Smooth muscle cell (in vitro differentiated cells): ENCODE data around the gene DPYSL3. TPM values are rescaled to one million over a fixed set of nuclear protein-coding genes. Genes with fewer than 3 reads are reported as not detected.
"Not testable (repeated sequence)": the region's sequence is repeated elsewhere in the genome, so short reads cannot be mapped to it uniquely, and the experiment has no call there.

Experiments
- DNase-seq: peaks from one replicate; lab custom pipeline; 2025; ENCODE audit not compliant: unreplicated experiment; lab: John Stamatoyannopoulos, UW
- H2AFZ ChIP-seq: fragments of 200-600 bp; sonication (generic); 2 replicates; pipeline ENCODE4 v1.6.0; 2016; ENCODE audit warnings: antibody characterized with exemption, low read depth, mild to moderate bottlenecking
- H3F3A ChIP-seq: fragments of 200-600 bp; sonication (generic); 2 replicates; pipeline ENCODE4 v1.6.0; 2017; ENCODE audit warnings: antibody characterized with exemption, low read depth
- H3K27ac ChIP-seq: fragments of 200-600 bp; sonication (generic); 2 replicates; pipeline ENCODE4 v1.5.1; 2016; ENCODE audit warnings: low read depth, mild to moderate bottlenecking
- H3K27me3 ChIP-seq: fragments of 200-600 bp; sonication (generic); 2 replicates; pipeline ENCODE4 v1.6.1; 2016; ENCODE audit warnings: low read depth, mild to moderate bottlenecking
- H3K36me3 ChIP-seq: fragments of 200-600 bp; sonication (generic); 2 replicates; pipeline ENCODE4 v1.5.1; 2016; ENCODE audit warnings: low read depth
- H3K4me1 ChIP-seq: fragments of 200-600 bp; sonication (generic); 2 replicates; pipeline ENCODE4 v1.5.1; 2016; ENCODE audit warnings: low read depth
- H3K4me2 ChIP-seq: fragments of 200-600 bp; sonication (generic); 2 replicates; pipeline ENCODE4 v1.6.0; 2016; ENCODE audit warnings: mild to moderate bottlenecking
- H3K4me3 ChIP-seq: fragments of 200-600 bp; sonication (generic); 2 replicates; pipeline ENCODE4 v1.5.1; 2016; ENCODE audit warnings: mild to moderate bottlenecking
- H3K79me2 ChIP-seq: fragments of 200-600 bp; sonication (generic); 2 replicates; pipeline ENCODE4 v1.6.0; 2016; ENCODE audit warnings: low read depth, mild to moderate bottlenecking
- H3K9ac ChIP-seq: fragments of 200-600 bp; sonication (generic); 2 replicates; pipeline ENCODE4 v1.6.0; 2016; ENCODE audit warnings: low read depth
- H3K9me3 ChIP-seq: fragments of 200-600 bp; sonication (generic); replicated peaks from 2 replicates; pipeline ENCODE4 v1.5.1; 2016; ENCODE audit warnings: low read depth
- H4K20me1 ChIP-seq: fragments of 200-600 bp; sonication (generic); 2 replicates; pipeline ENCODE4 v1.6.0; 2016; ENCODE audit warnings: low read depth
- WGBS: methylation state at CpG from one replicate; pipeline ENCODE4 v1.1.7; 2016; ENCODE audit warnings: low lambda C conversion rate; 5-methylcytosine and 5-hydroxymethylcytosine counted together
- polyA plus RNA-seq: library from polyadenylated mRNA; unstranded; fragments of >200 nt; fragmentation: Nextera tagmentation; extraction: Ambion mirVana; gene quantifications from 2 replicates; pipeline ENCODE4 v1.2.1, GENCODE V29; 2016
- total RNA-seq: library from RNA; depleted of rRNA; stranded (reverse); fragments of >200 nt; gene quantifications from 2 replicates; pipeline ENCODE4 v1.2.3, GENCODE V29; 2014
- TF ChIP-seq, protein P1 (sequence below): fragments of 200-600 bp; sonication (generic); IDR thresholded peaks from 2 replicates; pipeline ENCODE4 v1.5.1; 2017; ENCODE audit warnings: borderline replicate concordance, mild to moderate bottlenecking, antibody characterized with exemption; ENCODE audit not compliant: insufficient read depth, poor library complexity, severe bottlenecking

Gene DPYSL3
- total and polyA plus RNA-seq, 2 experiments from 2014 or later: 65.5 to 124 TPM

DNA sequence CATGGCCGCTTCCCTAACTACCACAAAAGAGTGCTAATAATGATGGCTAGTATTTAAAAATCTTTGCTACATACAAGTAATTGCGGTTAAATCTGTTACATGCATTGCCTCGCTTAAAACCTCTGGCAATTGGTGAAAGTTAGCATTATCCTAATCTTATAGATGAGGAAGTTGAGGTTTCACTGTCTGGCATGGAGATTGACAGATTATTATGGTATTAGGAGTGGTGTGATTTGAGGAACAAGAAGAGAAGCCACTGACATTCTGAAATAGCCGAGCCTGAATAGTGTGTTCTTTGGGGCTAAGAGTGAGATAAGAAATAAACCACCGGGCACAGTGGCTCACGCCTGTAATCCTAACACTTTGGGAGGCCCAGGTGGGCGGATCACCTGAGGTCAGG, 45.3 kb upstream of the DPYSL3 start:
- Histone ChIP-seq H4K20me1 (no peaks in the 10 kb centered on the region), H3K27me3 (no peaks in the 10 kb centered on the region), H3K27ac (peak overlapping the region; percentile 89), H3K4me2 (peak overlapping the region; percentile 78), H2AFZ (peak overlapping the region; percentile 67), H3K9ac (peak overlapping the region; percentile 60), H3K9me3 (no peaks in the 10 kb centered on the region), H3K79me2 (no peaks in the 10 kb centered on the region), H3K36me3 (no peaks in the 10 kb centered on the region), H3K4me1 (peaks cover 33% of the 10 kb centered on the region), H3K4me3 (no peak overlapping the region), H3F3A (peaks cover 12% of the 10 kb centered on the region)
- TF ChIP-seq, protein P1, sequence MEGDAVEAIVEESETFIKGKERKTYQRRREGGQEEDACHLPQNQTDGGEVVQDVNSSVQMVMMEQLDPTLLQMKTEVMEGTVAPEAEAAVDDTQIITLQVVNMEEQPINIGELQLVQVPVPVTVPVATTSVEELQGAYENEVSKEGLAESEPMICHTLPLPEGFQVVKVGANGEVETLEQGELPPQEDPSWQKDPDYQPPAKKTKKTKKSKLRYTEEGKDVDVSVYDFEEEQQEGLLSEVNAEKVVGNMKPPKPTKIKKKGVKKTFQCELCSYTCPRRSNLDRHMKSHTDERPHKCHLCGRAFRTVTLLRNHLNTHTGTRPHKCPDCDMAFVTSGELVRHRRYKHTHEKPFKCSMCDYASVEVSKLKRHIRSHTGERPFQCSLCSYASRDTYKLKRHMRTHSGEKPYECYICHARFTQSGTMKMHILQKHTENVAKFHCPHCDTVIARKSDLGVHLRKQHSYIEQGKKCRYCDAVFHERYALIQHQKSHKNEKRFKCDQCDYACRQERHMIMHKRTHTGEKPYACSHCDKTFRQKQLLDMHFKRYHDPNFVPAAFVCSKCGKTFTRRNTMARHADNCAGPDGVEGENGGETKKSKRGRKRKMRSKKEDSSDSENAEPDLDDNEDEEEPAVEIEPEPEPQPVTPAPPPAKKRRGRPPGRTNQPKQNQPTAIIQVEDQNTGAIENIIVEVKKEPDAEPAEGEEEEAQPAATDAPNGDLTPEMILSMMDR: no peak
- WGBS: 68% methylated on average over 7 of the region's 7 CpGs
- DNase-seq: no peak

DNA sequence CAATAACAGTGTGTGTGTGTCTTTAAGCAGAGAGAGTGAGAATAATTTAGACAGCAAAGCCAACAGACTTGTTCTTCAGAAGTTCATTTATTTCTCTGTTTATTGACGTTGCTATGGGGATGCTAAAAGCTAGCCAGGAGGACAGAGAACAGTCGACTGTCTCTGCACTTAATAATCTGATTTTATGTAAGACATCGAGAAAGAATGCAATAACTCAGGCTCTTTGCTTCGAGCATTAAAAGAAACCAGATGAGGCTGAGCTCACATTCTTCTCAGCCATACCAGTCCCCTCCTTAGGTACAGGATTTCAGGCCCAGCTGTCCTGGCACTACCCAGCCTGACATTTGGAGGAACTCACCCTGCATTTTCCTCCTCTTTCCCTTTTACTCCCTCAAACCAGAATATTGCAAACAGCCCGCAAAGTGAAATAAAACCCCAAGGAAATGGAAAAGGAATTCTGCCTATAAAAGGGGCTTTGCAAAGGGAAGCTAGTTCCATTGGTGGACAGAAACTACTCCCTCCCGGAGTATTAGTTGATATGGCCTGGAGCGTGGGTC, 44.5 kb upstream of the DPYSL3 start:
- Histone ChIP-seq H3K36me3 (no peaks in the 10 kb centered on the region), H3K27me3 (no peaks in the 10 kb centered on the region), H3K4me1 (peaks cover 28% of the 10 kb centered on the region), H3K9ac (peak overlapping the region; percentile 60), H4K20me1 (no peaks in the 10 kb centered on the region), H2AFZ (peak overlapping the region; percentile 67), H3K27ac (peak overlapping the region; percentile 89), H3F3A (peaks cover 12% of the 10 kb centered on the region), H3K79me2 (no peaks in the 10 kb centered on the region), H3K9me3 (no peaks in the 10 kb centered on the region), H3K4me2 (peak overlapping the region; percentile 78), H3K4me3 (peak overlapping the region; percentile 25)
- DNase-seq: no peak
- TF ChIP-seq, protein P1: no peak
- 11% methylated on average over 7 of the region's 7 CpGs for WGBS

DNA sequence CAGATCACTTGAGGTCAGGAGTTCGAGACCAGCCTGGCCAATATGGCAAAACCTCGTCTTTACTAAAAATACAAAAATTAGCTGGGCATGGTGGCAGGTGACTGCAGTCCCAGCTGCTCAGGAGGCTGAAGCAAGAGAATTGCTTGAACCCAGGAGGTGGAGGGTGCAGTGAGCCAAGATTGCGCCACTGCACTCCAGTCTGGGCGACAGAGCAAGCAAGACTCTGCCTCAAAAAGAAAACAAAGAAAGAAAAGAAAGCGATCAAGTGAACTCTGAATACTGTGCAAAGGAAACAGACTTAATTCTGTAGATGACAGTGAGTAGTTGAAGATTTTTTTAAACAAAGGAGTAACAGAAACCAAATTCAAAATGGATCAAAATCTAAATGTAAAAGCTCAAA, 43.9 kb upstream of the DPYSL3 start:
- Histone ChIP-seq H3K4me3 (peak overlapping the region; percentile 25), H3K9ac (peak overlapping the region; percentile 60)
- H4K20me1 ChIP-seq: not testable (repeated sequence)

DNA sequence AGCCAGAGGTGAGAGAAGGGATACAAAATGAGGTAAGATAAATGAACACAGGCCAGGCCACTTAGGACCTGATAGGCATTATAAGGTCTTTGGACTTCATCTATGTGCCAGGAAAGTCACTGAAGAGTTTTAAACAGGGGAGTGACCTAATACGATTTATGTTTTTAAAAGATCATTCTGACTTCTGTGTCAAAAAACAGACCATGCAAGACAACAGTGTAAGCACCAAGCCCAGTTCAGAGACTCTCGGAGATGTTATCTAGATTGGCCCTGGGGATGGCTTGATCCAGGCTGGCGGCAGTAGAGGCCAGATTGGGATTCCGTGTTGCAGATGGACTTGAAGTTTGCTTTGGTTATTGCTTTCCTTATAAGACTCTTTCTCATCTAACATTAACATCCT, 43.0 kb upstream of the DPYSL3 start:
- Histone ChIP-seq H3K27ac (no peak overlapping the region), H2AFZ (no peak overlapping the region), H4K20me1 (no peaks in the 10 kb centered on the region), H3K9me3 (no peaks in the 10 kb centered on the region), H3K79me2 (no peaks in the 10 kb centered on the region), H3K27me3 (no peaks in the 10 kb centered on the region), H3K4me3 (no peak overlapping the region), H3F3A (peaks cover 12% of the 10 kb centered on the region), H3K36me3 (no peaks in the 10 kb centered on the region), H3K4me1 (peaks cover 15% of the 10 kb centered on the region), H3K4me2 (no peak overlapping the region), H3K9ac (no peak overlapping the region)
- 62% methylated on average over 4 of the region's 4 CpGs for WGBS
- no peak for DNase-seq
- TF ChIP-seq, protein P1: no peak

More for the DNA sequence above, 43.9 kb upstream of the DPYSL3 start:
- H3K79me2 ChIP-seq, DNase-seq, H3K36me3 ChIP-seq, H3K27me3 ChIP-seq, H3K9me3 ChIP-seq: not testable (repeated sequence)
- Histone ChIP-seq H3K4me1 (peaks cover 24% of the 10 kb centered on the region), H2AFZ (peak overlapping the region; percentile 67), H3K27ac (peak overlapping the region; percentile 89), H3K4me2 (peak overlapping the region; percentile 78), H3F3A (peaks cover 12% of the 10 kb centered on the region)
- 92% methylated on average over 5 of the region's 5 CpGs for WGBS
